ENCODE data around the gene NKIRAS2. TPM values are rescaled to one million over a fixed set of nuclear protein-coding genes. Genes with fewer than 3 reads are reported as not detected.

NKIRAS2 gene
- total and polyA plus RNA-seq, 2 experiments from 2014 or later, result 31.3 to 52.9 TPM

GRCh38 chr17:42034059-42034458 is 14.2 kb downstream of the NKIRAS2 start:
- Mint-ChIP-seq H3K4me3 (no peak overlapping the region), H3K27ac (peak overlapping the region; percentile 6; the same call in 1 of the 2 replicates), H3K9me3 (no peaks in the 10 kb centered on the region), H3K36me3 (ENCODE audit: low read depth) (no peaks in the 10 kb centered on the region), H3K27me3 (ENCODE audit: insufficient read depth, low read depth, poor library complexity) (peaks cover 7% of the 10 kb centered on the region), H3K4me1 (peaks cover 20% of the 10 kb centered on the region)
- no peak overlapping the region for H3K4me3 ChIP-seq
- no peaks in the 10 kb centered on the region for H3K9me2 ChIP-seq (ENCODE audit: insufficient read depth)
- no peaks in the 10 kb centered on the region for H3F3A ChIP-seq (replicated peaks; ENCODE audit: low read depth)
- no peak overlapping the region for H3K4me2 ChIP-seq
- no peaks in the 10 kb centered on the region for H3K36me3 ChIP-seq (ENCODE audit: insufficient read depth)
- H3K27ac ChIP-seq (ENCODE audit: low read depth), result no peak overlapping the region
- H2AFZ ChIP-seq, result no peak overlapping the region
- no peaks in the 10 kb centered on the region for H3K27me3 ChIP-seq (ENCODE audit: insufficient read depth)
- no peaks in the 10 kb centered on the region for H3K79me2 ChIP-seq (replicated peaks; ENCODE audit: insufficient read depth)
- no peak for DNase-seq (ENCODE audit: low spot score)
- no peak for TF ChIP-seq EZH2 (IDR thresholded peaks at IDR 0.05; ENCODE audit: low read depth, unreplicated experiment)
- TF ChIP-seq JUNB (IDR thresholded peaks at IDR 0.05; ENCODE audit: unreplicated experiment), result no peak
- TF ChIP-seq ZNF114 (CRISPR knock-in tag; IDR thresholded peaks at IDR 0.05), result no peak
- no peak for TF ChIP-seq EZH2phosphoT487 (IDR thresholded peaks at IDR 0.05; ENCODE audit: unreplicated experiment)
- no peak for TF ChIP-seq ZNF331 (CRISPR knock-in tag; IDR thresholded peaks at IDR 0.05; ENCODE audit: low read depth)
- no peak for TF ChIP-seq ETS1 (IDR thresholded peaks at IDR 0.05)
- H3K4me1 ChIP-seq (ENCODE audit: insufficient read depth), result no peaks in the 10 kb centered on the region
- H4K20me1 ChIP-seq (replicated peaks; ENCODE audit: insufficient read depth), result no peaks in the 10 kb centered on the region
- no peak for ATAC-seq

- 0 out of 2 replicates have a peak overlapping the region, but pooled peaks have one; percentile 36 for H3K27ac ChIP-seq (ENCODE audit: low read depth)
- no peaks in the 10 kb centered on the region; the same call in 2 of the 3 replicates for H3K36me3 Mint-ChIP-seq (ENCODE audit: low read depth)
- no peaks in the 10 kb centered on the region for H3K36me3 ChIP-seq (ENCODE audit: insufficient read depth)
- no peaks in the 10 kb centered on the region for H3F3A ChIP-seq (replicated peaks; ENCODE audit: low read depth)
- no peaks in the 10 kb centered on the region for H3K4me1 ChIP-seq (ENCODE audit: insufficient read depth)
- peak; percentile 17 for ATAC-seq
- H3K4me1 Mint-ChIP-seq, result peaks cover 19% of the 10 kb centered on the region
- H3K4me3 ChIP-seq, result no peak overlapping the region
- H3K9me2 ChIP-seq (ENCODE audit: insufficient read depth), result no peaks in the 10 kb centered on the region
- no peaks in the 10 kb centered on the region for H3K9me3 Mint-ChIP-seq
- DNase-seq (ENCODE audit: low spot score), result no peak
- no peak overlapping the region for H2AFZ ChIP-seq
- H3K27ac Mint-ChIP-seq, result no peak overlapping the region
- H3K79me2 ChIP-seq (replicated peaks; ENCODE audit: insufficient read depth), result no peaks in the 10 kb centered on the region
- H3K27me3 ChIP-seq (ENCODE audit: insufficient read depth), result no peaks in the 10 kb centered on the region
- H3K4me3 Mint-ChIP-seq, result no peak overlapping the region
- H3K27me3 Mint-ChIP-seq (ENCODE audit: insufficient read depth, low read depth, poor library complexity), result peaks cover 5% of the 10 kb centered on the region
- H3K4me2 ChIP-seq, result no peak overlapping the region
- H4K20me1 ChIP-seq (replicated peaks; ENCODE audit: insufficient read depth), result no peaks in the 10 kb centered on the region
- TF ChIP-seq ETS1 (IDR thresholded peaks at IDR 0.05) (no peak), NANOG (IDR thresholded peaks at IDR 0.05; ENCODE audit: borderline replicate concordance) (no peak), CREB1 (CRISPR knock-in tag; IDR thresholded peaks at IDR 0.05; ENCODE audit: low read depth) (no peak), STAT1 (IDR thresholded peaks at IDR 0.05; ENCODE audit: unreplicated experiment) (no peak), EZH2phosphoT487 (IDR thresholded peaks at IDR 0.05; ENCODE audit: unreplicated experiment) (no peak), CTCF (conservative IDR thresholded peaks at IDR 0.05; ENCODE audit: low read depth in 2 of 2) (no peak), ZNF114 (CRISPR knock-in tag; IDR thresholded peaks at IDR 0.05) (no peak), EZH2 (IDR thresholded peaks at IDR 0.05; ENCODE audit: low read depth, unreplicated experiment) (no peak)
These were observed 18.5 kb downstream of the NKIRAS2 start for GRCh38 chr17:42038221-42038973.

Measured in GM23338 (cell line).